GM18517 (cell line): Measurements from ENCODE around the gene PPP4C.
"Not testable (repeated sequence)": the region's sequence is repeated elsewhere in the genome, so short reads cannot be mapped to it uniquely, and the experiment has no call there.

Source experiments
- ATAC-seq: cut with Tn5 transposase; IDR thresholded peaks from one replicate; pipeline ENCODE4 v1.9.1; 2021; ENCODE audit warnings: mild to moderate bottlenecking, moderate library complexity; ENCODE audit not compliant: unreplicated experiment

PPP4C gene

GRCh38 chr16:30121741-30122571 is 46.2 kb downstream of the PPP4C start:
- no peak for ATAC-seq

- no peak for ATAC-seq
Measured at GRCh38 chr16:30122604-30123160, 46.9 kb downstream of the PPP4C start.

- ATAC-seq, result no peak
Measured at GRCh38 chr16:30124985-30125379, 49.2 kb downstream of the PPP4C start.

GRCh38 chr16:30125690-30126089 is 49.9 kb downstream of the PPP4C start:
- ATAC-seq, result not testable (repeated sequence)

- ATAC-seq, result no peak
Measured at GRCh38 chr16:30127993-30128392, 52.2 kb downstream of the PPP4C start.

- no peak for ATAC-seq
Measured at GRCh38 chr16:30131869-30132475, 56.2 kb downstream of the PPP4C start.

GRCh38 chr16:30132591-30132990 is 56.8 kb downstream of the PPP4C start:
- no peak for ATAC-seq
